ENCODE results near the gene PDE7B.

DNA sequence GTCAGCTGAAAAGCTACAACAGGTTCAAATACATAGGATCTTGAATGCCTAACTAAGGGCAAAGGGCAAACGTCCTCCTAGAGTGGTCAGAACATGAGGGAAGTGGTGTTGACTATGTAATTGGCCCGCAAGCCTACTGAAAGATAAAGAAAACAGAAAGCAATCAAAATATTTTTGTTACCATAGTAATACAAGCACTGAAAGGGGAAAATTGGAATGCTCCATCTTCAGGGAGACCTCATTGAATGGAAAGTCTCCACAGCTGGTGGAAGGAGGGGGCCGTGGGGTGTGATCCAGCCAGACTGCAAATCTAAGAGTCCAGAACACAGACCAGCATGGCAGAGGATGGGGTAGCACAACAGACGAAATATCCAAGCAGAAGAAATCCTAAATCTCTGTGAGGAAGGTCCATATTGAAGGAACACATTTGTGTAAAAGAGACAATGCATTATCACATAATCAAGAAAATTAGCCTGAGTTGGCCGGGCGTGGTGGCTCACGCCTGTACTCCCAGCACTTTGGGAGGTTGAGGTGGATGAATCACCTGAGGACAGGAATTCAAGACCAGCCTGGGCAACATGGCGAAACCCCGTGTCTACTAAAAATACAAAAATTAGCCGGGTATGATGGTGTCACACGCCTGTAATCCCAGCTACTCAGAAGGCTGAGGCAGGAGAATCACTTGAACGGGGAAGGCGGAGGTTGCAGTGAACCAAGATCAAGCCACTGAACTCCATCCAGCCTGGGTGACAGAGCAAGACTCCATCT lies 359.1 kb downstream of the PDE7B start:
- TF ChIP-seq, protein P1, sequence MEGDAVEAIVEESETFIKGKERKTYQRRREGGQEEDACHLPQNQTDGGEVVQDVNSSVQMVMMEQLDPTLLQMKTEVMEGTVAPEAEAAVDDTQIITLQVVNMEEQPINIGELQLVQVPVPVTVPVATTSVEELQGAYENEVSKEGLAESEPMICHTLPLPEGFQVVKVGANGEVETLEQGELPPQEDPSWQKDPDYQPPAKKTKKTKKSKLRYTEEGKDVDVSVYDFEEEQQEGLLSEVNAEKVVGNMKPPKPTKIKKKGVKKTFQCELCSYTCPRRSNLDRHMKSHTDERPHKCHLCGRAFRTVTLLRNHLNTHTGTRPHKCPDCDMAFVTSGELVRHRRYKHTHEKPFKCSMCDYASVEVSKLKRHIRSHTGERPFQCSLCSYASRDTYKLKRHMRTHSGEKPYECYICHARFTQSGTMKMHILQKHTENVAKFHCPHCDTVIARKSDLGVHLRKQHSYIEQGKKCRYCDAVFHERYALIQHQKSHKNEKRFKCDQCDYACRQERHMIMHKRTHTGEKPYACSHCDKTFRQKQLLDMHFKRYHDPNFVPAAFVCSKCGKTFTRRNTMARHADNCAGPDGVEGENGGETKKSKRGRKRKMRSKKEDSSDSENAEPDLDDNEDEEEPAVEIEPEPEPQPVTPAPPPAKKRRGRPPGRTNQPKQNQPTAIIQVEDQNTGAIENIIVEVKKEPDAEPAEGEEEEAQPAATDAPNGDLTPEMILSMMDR (IDR thresholded peaks at IDR 0.05), result no peak
- TF ChIP-seq ZFX (IDR thresholded peaks at IDR 0.05; ENCODE audit: borderline replicate concordance), result no peak

Data from 22Rv1 (cell line).